Choroid plexus epithelial cell (primary cell): ENCODE results near the gene CHI3L1.

Source experiments
- DNase-seq: peaks from one replicate; pipeline ENCODE4 v3.0.0-alpha.2; 2010; ENCODE audit warnings: low read depth
- H3K4me3 ChIP-seq: 2 replicates; pipeline ENCODE4 v1.5.1; 2011; ENCODE audit warnings: low read depth, mild to moderate bottlenecking, control low read depth, low read length, moderate library complexity
- TF ChIP-seq, protein P1 (sequence below): conservative IDR thresholded peaks from 2 replicates; pipeline ENCODE4 v1.5.1; 2011; ENCODE audit warnings: low read depth, mild to moderate bottlenecking, control low read depth, inconsistent platforms, low read length, moderate library complexity

The CHI3L1 gene

GRCh38 chr1:203153051-203153988, 33.2 kb downstream of the CHI3L1 start:
- no peak for DNase-seq
- H3K4me3 ChIP-seq: no peak overlapping the region

GRCh38 chr1:203152158-203153034, 34.1 kb downstream of the CHI3L1 start:
- peak; percentile 15 for DNase-seq
- H3K4me3 ChIP-seq: no peak overlapping the region
- TF ChIP-seq, protein P1, sequence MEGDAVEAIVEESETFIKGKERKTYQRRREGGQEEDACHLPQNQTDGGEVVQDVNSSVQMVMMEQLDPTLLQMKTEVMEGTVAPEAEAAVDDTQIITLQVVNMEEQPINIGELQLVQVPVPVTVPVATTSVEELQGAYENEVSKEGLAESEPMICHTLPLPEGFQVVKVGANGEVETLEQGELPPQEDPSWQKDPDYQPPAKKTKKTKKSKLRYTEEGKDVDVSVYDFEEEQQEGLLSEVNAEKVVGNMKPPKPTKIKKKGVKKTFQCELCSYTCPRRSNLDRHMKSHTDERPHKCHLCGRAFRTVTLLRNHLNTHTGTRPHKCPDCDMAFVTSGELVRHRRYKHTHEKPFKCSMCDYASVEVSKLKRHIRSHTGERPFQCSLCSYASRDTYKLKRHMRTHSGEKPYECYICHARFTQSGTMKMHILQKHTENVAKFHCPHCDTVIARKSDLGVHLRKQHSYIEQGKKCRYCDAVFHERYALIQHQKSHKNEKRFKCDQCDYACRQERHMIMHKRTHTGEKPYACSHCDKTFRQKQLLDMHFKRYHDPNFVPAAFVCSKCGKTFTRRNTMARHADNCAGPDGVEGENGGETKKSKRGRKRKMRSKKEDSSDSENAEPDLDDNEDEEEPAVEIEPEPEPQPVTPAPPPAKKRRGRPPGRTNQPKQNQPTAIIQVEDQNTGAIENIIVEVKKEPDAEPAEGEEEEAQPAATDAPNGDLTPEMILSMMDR: no peak

More at GRCh38 chr1:203153051-203153988, 33.2 kb downstream of the CHI3L1 start:
- TF ChIP-seq, protein P1: no peak

GRCh38 chr1:203151362-203152157, 34.9 kb downstream of the CHI3L1 start:
- no peak overlapping the region for H3K4me3 ChIP-seq
- no peak for DNase-seq
- TF ChIP-seq, protein P1: no peak

- TF ChIP-seq, protein P1: no peak
Observed at GRCh38 chr1:203150511-203151297, 35.8 kb downstream of the CHI3L1 start.

DNA sequence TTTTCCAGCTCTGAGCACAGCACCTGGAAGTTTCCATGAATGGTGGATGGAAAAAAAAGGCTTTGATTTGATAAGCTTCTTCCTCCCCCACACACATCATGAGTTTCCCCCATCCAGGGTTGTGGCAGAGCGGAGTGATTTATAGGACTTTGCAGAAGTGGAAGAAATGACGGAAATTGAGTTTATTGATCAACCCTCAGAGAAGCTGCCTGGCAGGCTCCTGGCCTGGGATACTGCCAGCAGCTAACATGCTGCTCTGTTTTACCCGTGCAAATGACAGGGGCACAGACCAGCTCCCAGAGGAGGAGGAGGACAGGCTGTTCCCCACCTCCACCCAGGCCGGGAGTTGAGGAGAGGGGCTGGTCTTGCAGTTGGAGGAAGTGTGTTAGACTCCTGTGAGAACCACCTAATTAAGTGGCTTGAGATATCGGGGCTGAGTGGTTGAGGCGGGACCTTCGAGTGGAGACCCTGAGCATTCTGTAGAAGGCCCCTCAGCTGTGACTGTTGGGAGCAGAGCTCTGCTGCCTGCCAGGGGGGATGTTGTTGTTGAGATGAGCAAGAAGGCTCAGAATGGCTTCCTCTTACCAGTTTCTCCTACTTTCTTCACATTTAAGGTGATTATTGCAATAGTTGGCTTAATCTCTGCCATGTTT, 37.2 kb downstream of the CHI3L1 start:
- no peak overlapping the region for H3K4me3 ChIP-seq
- TF ChIP-seq, protein P1: no peak
- DNase-seq: no peak

More at GRCh38 chr1:203150511-203151297, 35.8 kb downstream of the CHI3L1 start:
- no peak for DNase-seq
- H3K4me3 ChIP-seq: no peak overlapping the region

DNA sequence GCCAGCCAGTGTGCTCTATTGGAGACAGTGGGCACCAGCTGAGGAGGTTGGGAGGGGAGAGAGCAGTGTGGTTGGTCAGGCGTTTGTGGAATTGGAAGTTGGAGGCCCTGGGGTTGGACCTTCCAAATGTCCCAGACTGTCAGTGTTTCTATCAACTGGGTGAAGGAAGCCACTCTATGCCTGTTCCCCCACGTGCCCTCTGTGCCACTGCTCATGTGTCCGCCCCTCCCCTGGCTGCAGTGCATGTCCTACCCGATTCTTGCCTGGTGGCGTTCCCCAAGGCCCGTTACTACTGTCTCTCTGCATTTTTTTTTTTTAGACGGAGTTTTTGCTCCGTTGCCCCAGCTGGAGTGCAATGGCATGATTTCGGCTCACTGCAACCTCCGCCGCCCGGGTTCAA, 37.9 kb downstream of the CHI3L1 start:
- TF ChIP-seq, protein P1: no peak
- DNase-seq: no peak
- H3K4me3 ChIP-seq: no peak overlapping the region
